WTC11 (cell line): ENCODE measurements around the gene MACROD2. TPM values are rescaled to one million over a fixed set of nuclear protein-coding genes. Genes with fewer than 3 reads are reported as not detected.

Experiments
- ATAC-seq: fragments of 200-7000 bp; cut with Tn5 transposase; 2 replicates; pipeline ENCODE4 v1.10.0; 2021; ENCODE audit warnings: mild to moderate bottlenecking, moderate library complexity
- CTCF ChIA-PET: fragments of 300-600 bp; sonication (Branson Sonifier 250); formaldehyde crosslinking; loops from one replicate; lab custom pipeline; 2021; ENCODE audit warnings: antibody characterized with exemption; lab: Charles Lee
- POLR2A ChIA-PET: fragments of 350-600 bp; sonication (Branson Sonifier 250); formaldehyde crosslinking; loops from one replicate; lab custom pipeline; 2021; ENCODE audit warnings: antibody characterized with exemption; lab: Charles Lee
- DNase-seq: peaks from one replicate; pipeline ENCODE4 v3.0.0; 2021; ENCODE audit warnings: low spot score
- H3K27ac Mint-ChIP-seq: 2 replicates; pipeline ENCODE4 v1.8.0; 2021; ENCODE audit warnings: mixed read lengths
- H3K27me3 Mint-ChIP-seq: 2 replicates; pipeline ENCODE4 v1.8.0; 2021; ENCODE audit warnings: low read depth, mild to moderate bottlenecking, moderate library complexity, mixed read lengths
- H3K36me3 Mint-ChIP-seq: 2 replicates; pipeline ENCODE4 v1.8.0; 2021; ENCODE audit warnings: mixed read lengths
- H3K4me1 Mint-ChIP-seq: 2 replicates; pipeline ENCODE4 v1.8.0; 2022; ENCODE audit warnings: mixed read lengths
- H3K4me3 Mint-ChIP-seq: 2 replicates; pipeline ENCODE4 v1.8.0; 2021; ENCODE audit warnings: mild to moderate bottlenecking, moderate library complexity, mixed read lengths
- H3K9me3 Mint-ChIP-seq: 2 replicates; pipeline ENCODE4 v1.8.0; 2021; ENCODE audit warnings: mixed read lengths
- ATF1 ChIP-seq: sonication (generic); formaldehyde crosslinking; IDR thresholded peaks from 2 replicates; pipeline ENCODE4 v1.8.1; 2023; ENCODE audit warnings: mild to moderate bottlenecking, moderate library complexity, missing genetic modification reagents
- E2F4 ChIP-seq: sonication (generic); formaldehyde crosslinking; IDR thresholded peaks from 2 replicates; pipeline ENCODE4 v1.8.1; 2022; ENCODE audit warnings: low read depth, mild to moderate bottlenecking, moderate library complexity, missing genetic modification reagents, borderline replicate concordance
- KAT7 ChIP-seq: sonication (generic); formaldehyde crosslinking; IDR thresholded peaks from 2 replicates; pipeline ENCODE4 v1.8.1; 2023; ENCODE audit warnings: missing genetic modification reagents, mild to moderate bottlenecking, borderline replicate concordance
- MYBL2 ChIP-seq: sonication (generic); formaldehyde crosslinking; IDR thresholded peaks from 2 replicates; pipeline ENCODE4 v1.8.1; 2023; ENCODE audit warnings: mild to moderate bottlenecking, moderate library complexity, missing genetic modification reagents
- NFYB ChIP-seq: sonication (generic); formaldehyde crosslinking; conservative IDR thresholded peaks from 2 replicates; pipeline ENCODE4 v1.8.0; 2022; ENCODE audit warnings: low read depth, missing genetic modification reagents
- SOX15 ChIP-seq: fragments of 250-450 bp; sonication (Bioruptor Pico); IDR thresholded peaks from 2 replicates; pipeline ENCODE4 v1.9.0; 2021; ENCODE audit warnings: mild to moderate bottlenecking
- TCF7 ChIP-seq: sonication (generic); formaldehyde crosslinking; IDR thresholded peaks from 2 replicates; pipeline ENCODE4 v1.8.0; 2022; ENCODE audit warnings: mild to moderate bottlenecking, low read depth, missing genetic modification reagents, moderate library complexity
- ZNF121 ChIP-seq: sonication (generic); formaldehyde crosslinking; IDR thresholded peaks from 2 replicates; pipeline ENCODE4 v1.8.0; 2023; ENCODE audit warnings: missing genetic modification reagents
- ZNF317 ChIP-seq: sonication (generic); formaldehyde crosslinking; IDR thresholded peaks from 2 replicates; pipeline ENCODE4 v1.8.1; 2023; ENCODE audit warnings: low read depth, mild to moderate bottlenecking, moderate library complexity, missing genetic modification reagents, borderline replicate concordance
- ZNF396 ChIP-seq: fragments of 250-450 bp; sonication (Bioruptor Pico); IDR thresholded peaks from 2 replicates; pipeline ENCODE4 v1.8.0; 2021; ENCODE audit warnings: mild to moderate bottlenecking, moderate library complexity, borderline replicate concordance
- ZNF416 ChIP-seq: fragments of 250-450 bp; sonication (Bioruptor Pico); IDR thresholded peaks from 2 replicates; pipeline ENCODE4 v1.9.0; 2021; ENCODE audit warnings: mild to moderate bottlenecking, inconsistent platforms
- ZNF512 ChIP-seq: sonication (generic); formaldehyde crosslinking; IDR thresholded peaks from 2 replicates; pipeline ENCODE4 v1.8.1; 2022; ENCODE audit warnings: missing genetic modification reagents, borderline replicate concordance
- total RNA-seq: library from RNA; stranded (reverse); gene quantifications from 3 replicates; pipeline ENCODE4 v1.2.3, GENCODE V29; 2021
- TF ChIP-seq, protein P1 (sequence below): sonication (generic); formaldehyde crosslinking; IDR thresholded peaks from 2 replicates; pipeline ENCODE4 v1.8.1; 2023; ENCODE audit warnings: mild to moderate bottlenecking, moderate library complexity, missing genetic modification reagents
- TF ChIP-seq, protein P2 (sequence below): sonication (generic); formaldehyde crosslinking; IDR thresholded peaks from 2 replicates; pipeline ENCODE4 v1.8.1; 2023; ENCODE audit warnings: mild to moderate bottlenecking, missing genetic modification reagents, moderate library complexity
- TF ChIP-seq, protein P3 (sequence below): fragments of 250-450 bp; sonication (Bioruptor Pico); IDR thresholded peaks from 2 replicates; pipeline ENCODE4 v1.9.0; 2021; ENCODE audit warnings: mild to moderate bottlenecking, borderline replicate concordance

The MACROD2 gene
- total RNA-seq, 1 experiment from 2014 or later = 4.1 TPM

GRCh38 chr20:15144916-15145315, 1149.6 kb downstream of the MACROD2 start:
- H3K4me3 Mint-ChIP-seq = no peak overlapping the region
- no peaks in the 10 kb centered on the region for H3K27me3 Mint-ChIP-seq
- ChIA-PET CTCF (no interaction called here), POLR2A (no interaction called here)
- ATAC-seq = no peak
- no peak overlapping the region for H3K27ac Mint-ChIP-seq
- H3K9me3 Mint-ChIP-seq = peaks cover 5% of the 10 kb centered on the region; the same call in 1 of the 2 replicates
- no peak for DNase-seq
- H3K36me3 Mint-ChIP-seq = no peaks in the 10 kb centered on the region
- peaks cover 15% of the 10 kb centered on the region; the same call in 1 of the 2 replicates for H3K4me1 Mint-ChIP-seq
- TF ChIP-seq, protein P1, sequence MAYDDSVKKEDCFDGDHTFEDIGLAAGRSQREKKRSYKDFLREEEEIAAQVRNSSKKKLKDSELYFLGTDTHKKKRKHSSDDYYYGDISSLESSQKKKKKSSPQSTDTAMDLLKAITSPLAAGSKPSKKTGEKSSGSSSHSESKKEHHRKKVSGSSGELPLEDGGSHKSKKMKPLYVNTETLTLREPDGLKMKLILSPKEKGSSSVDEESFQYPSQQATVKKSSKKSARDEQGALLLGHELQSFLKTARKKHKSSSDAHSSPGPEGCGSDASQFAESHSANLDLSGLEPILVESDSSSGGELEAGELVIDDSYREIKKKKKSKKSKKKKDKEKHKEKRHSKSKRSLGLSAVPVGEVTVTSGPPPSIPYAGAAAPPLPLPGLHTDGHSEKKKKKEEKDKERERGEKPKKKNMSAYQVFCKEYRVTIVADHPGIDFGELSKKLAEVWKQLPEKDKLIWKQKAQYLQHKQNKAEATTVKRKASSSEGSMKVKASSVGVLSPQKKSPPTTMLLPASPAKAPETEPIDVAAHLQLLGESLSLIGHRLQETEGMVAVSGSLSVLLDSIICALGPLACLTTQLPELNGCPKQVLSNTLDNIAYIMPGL (CRISPR knock-in tag) = no peak
- no peak for TF ChIP-seq NFYB
- TF ChIP-seq ZNF121 (CRISPR knock-in tag) = no peak
- no peak for TF ChIP-seq SOX15 (CRISPR knock-in tag)

- TF ChIP-seq TCF7 = no peak
- no peak for TF ChIP-seq ZNF416 (CRISPR knock-in tag)
- no peak for TF ChIP-seq ZNF317 (CRISPR knock-in tag)
- TF ChIP-seq, all 79 proteins: peak for 0
- Mint-ChIP-seq H3K27ac (no peak overlapping the region), H3K4me3 (no peak overlapping the region), H3K27me3 (no peaks in the 10 kb centered on the region), H3K4me1 (peaks cover 15% of the 10 kb centered on the region; the same call in 1 of the 2 replicates), H3K9me3 (peaks cover 5% of the 10 kb centered on the region; the same call in 1 of the 2 replicates), H3K36me3 (no peaks in the 10 kb centered on the region; the same call in 1 of the 2 replicates)
- no peak for ATAC-seq
- CTCF ChIA-PET = interaction anchor here (0.7 kb wide), 1 partner anchor 25 kb away, joined by 3 read pairs; no protein-coding TSS in a partner anchor
- DNase-seq = no peak
- POLR2A ChIA-PET = interaction anchor here (0.6 kb wide), 1 partner anchor 48 kb away, joined by 3 read pairs; no protein-coding TSS in a partner anchor
Measured at GRCh38 chr20:15146948-15147347, 1151.6 kb downstream of the MACROD2 start.

DNA sequence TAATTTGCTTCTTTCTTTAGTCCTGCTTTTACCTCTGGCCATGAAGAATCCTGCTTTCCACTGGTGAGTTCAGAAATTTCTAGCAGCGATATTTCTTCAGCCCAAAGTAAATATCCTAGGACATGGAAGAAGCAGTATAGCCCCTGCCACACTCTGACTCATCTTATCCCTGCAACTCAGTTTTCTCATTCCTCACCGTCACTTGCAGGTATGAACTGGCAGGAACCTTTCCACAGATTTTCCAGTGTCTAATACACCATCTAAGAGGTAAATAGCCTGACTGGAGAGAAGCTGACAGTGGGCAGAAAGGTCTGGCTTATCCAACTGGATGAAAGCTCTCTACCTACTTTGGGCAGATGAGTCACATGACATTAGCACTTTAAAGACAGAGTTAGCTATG, 1158.8 kb downstream of the MACROD2 start:
- Mint-ChIP-seq H3K36me3 (peaks cover 16% of the 10 kb centered on the region), H3K9me3 (peaks cover 30% of the 10 kb centered on the region), H3K4me3 (no peak overlapping the region)
- TF ChIP-seq ZNF512 (CRISPR knock-in tag) (no peak), MYBL2 (CRISPR knock-in tag) (no peak), KAT7 (no peak), ZNF396 (CRISPR knock-in tag) (no peak)
- TF ChIP-seq, protein P2, sequence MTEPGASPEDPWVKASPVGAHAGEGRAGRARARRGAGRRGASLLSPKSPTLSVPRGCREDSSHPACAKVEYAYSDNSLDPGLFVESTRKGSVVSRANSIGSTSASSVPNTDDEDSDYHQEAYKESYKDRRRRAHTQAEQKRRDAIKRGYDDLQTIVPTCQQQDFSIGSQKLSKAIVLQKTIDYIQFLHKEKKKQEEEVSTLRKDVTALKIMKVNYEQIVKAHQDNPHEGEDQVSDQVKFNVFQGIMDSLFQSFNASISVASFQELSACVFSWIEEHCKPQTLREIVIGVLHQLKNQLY = no peak
- TF ChIP-seq, all 79 proteins: peak for 0
- ATAC-seq (no peak), DNase-seq (no peak)
- H3K27ac Mint-ChIP-seq = no peak overlapping the region
- POLR2A ChIA-PET = no interaction called here
- CTCF ChIA-PET = no interaction called here
- peaks cover 23% of the 10 kb centered on the region for H3K4me1 Mint-ChIP-seq
- peaks cover 2% of the 10 kb centered on the region; the same call in 1 of the 2 replicates for H3K27me3 Mint-ChIP-seq

DNA sequence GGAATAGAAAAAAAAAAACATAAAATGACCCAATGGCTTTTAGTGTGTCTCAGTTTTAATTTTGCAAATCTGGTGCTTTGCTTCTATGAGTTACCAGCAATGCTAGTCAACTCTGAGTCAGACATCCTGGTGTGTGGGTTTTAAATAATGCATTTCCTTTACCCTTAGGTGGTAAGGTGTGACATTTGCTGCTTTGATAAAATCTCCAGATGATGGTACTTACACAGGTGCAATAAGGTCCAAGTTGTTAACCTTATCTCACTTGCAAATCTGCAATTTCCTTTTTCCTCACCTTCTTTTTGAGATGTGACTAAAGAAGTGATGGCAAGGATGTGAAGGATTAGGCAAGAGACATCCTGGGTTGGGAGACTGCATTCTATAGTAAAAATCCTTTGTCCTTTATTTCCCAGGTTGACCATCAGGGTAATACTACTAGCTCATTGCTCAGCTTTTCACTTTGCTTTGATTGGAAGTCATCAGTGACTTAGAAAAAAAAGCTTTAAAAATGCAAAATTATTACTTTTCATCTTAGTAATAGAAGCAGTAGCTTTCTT, 1160.6 kb downstream of the MACROD2 start:
- Mint-ChIP-seq H3K27me3 (peaks cover 2% of the 10 kb centered on the region; the same call in 1 of the 2 replicates), H3K27ac (no peak overlapping the region), H3K9me3 (peaks cover 30% of the 10 kb centered on the region), H3K36me3 (peaks cover 16% of the 10 kb centered on the region), H3K4me3 (no peak overlapping the region), H3K4me1 (peaks cover 23% of the 10 kb centered on the region)
- DNase-seq (no peak), ATAC-seq (no peak)
- CTCF ChIA-PET = no interaction called here
- POLR2A ChIA-PET = no interaction called here
- TF ChIP-seq, protein P3, sequence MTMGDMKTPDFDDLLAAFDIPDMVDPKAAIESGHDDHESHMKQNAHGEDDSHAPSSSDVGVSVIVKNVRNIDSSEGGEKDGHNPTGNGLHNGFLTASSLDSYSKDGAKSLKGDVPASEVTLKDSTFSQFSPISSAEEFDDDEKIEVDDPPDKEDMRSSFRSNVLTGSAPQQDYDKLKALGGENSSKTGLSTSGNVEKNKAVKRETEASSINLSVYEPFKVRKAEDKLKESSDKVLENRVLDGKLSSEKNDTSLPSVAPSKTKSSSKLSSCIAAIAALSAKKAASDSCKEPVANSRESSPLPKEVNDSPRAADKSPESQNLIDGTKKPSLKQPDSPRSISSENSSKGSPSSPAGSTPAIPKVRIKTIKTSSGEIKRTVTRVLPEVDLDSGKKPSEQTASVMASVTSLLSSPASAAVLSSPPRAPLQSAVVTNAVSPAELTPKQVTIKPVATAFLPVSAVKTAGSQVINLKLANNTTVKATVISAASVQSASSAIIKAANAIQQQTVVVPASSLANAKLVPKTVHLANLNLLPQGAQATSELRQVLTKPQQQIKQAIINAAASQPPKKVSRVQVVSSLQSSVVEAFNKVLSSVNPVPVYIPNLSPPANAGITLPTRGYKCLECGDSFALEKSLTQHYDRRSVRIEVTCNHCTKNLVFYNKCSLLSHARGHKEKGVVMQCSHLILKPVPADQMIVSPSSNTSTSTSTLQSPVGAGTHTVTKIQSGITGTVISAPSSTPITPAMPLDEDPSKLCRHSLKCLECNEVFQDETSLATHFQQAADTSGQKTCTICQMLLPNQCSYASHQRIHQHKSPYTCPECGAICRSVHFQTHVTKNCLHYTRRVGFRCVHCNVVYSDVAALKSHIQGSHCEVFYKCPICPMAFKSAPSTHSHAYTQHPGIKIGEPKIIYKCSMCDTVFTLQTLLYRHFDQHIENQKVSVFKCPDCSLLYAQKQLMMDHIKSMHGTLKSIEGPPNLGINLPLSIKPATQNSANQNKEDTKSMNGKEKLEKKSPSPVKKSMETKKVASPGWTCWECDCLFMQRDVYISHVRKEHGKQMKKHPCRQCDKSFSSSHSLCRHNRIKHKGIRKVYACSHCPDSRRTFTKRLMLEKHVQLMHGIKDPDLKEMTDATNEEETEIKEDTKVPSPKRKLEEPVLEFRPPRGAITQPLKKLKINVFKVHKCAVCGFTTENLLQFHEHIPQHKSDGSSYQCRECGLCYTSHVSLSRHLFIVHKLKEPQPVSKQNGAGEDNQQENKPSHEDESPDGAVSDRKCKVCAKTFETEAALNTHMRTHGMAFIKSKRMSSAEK (CRISPR knock-in tag) = no peak
- no peak for TF ChIP-seq KAT7
- no peak for TF ChIP-seq ZNF121 (CRISPR knock-in tag)
- TF ChIP-seq ATF1 (CRISPR knock-in tag) = no peak
- no peak for TF ChIP-seq E2F4 (CRISPR knock-in tag)
